Dermis microvascular lymphatic vessel endothelial cell (primary cell): ENCODE results near the gene TMEM260. TPM values are rescaled to one million over a fixed set of nuclear protein-coding genes. Genes with fewer than 3 reads are reported as not detected.

Experiments
- DNase-seq, 2 donors: peaks; one replicate each; pipeline versions ENCODE4 v3.0.0 to v3.0.0-alpha.2; 2010; ENCODE audit warnings: low read depth in 2 of 2
- total RNA-seq: library from RNA; depleted of rRNA; stranded (reverse); fragments of >200 nt; gene quantifications from 2 replicates; pipeline ENCODE4 v1.2.1, GENCODE V29; 2014

Gene TMEM260
- total RNA-seq = 6.4 and 9.7 TPM in 2 replicates

GRCh38 chr14:56579345-56580220 lies at the start of gene TMEM260:
Gene TMEM260, plus strand, starts transcription at chr14:56579798. Its CDS starts 117 bp downstream, at chr14:56579915.
- DNase-seq = peak; percentile 79 to 89

GRCh38 chr14:56532546-56532945 lies 47.1 kb upstream of the TMEM260 start:
- DNase-seq = no peak

GRCh38 chr14:56534656-56535055 lies 44.9 kb upstream of the TMEM260 start:
- no peak for DNase-seq

DNA sequence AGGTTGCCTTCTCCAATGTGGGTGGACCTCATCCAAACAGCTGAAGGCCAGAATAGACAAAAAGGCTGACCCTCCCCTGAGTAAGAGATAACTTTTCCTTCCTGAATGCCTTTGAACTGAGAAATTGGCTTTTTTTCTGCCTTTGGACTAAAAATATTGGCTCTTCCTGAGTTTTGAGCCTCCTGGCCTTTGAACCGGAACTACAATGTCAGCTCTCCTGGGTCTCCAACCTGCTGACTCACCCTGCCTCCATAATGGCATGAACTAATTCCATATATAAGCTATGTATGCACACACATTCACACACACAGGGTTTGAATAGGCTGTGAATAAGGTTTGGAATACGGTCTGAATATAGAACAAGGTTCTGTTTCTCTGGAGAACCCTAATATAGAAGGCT lies 39.7 kb upstream of the TMEM260 start:
- no peak for DNase-seq

GRCh38 chr14:56543436-56543835 lies 36.2 kb upstream of the TMEM260 start:
- no peak for DNase-seq

- DNase-seq = no peak
These were observed 29.9 kb upstream of the TMEM260 start for GRCh38 chr14:56549721-56550120.

DNA sequence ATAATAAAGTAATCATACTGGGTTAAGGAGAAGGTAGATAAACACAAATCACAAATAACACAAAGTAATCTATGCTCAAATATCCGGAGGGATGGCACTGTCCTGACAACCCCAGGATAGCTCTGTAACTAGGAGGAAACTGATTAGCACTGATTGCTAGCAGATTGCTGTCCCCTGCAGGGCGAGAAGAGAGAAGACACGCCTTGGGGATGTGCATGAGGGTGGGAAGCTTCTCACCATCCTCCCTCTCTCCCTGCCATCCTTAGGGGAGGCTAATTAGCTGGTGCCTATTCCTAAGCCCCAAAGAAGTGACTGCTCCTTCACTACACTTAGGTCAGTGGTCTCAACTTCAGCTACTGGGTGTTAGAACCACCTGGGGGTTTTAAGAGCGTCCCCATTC lies 27.0 kb upstream of the TMEM260 start:
- DNase-seq = no peak

DNA sequence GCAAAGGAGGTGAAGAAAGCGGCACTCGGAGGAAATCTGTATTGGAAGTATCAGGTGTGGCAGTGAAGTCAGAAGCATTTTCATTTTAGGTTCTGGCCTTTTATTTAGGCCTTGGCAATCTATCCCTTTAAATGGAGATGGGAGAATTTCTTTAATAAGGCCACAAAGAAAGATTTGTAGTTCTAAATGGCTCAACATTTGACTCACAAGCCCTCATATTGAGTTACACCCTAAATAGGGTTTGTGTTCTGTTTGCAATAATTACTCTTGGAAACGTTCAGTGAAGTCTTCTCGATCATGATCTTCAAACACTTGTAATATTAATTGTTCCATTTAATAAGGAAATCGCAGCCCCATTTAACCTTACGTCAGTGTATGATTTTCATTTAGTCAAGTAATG lies 25.3 kb upstream of the TMEM260 start:
- no peak for DNase-seq

DNA sequence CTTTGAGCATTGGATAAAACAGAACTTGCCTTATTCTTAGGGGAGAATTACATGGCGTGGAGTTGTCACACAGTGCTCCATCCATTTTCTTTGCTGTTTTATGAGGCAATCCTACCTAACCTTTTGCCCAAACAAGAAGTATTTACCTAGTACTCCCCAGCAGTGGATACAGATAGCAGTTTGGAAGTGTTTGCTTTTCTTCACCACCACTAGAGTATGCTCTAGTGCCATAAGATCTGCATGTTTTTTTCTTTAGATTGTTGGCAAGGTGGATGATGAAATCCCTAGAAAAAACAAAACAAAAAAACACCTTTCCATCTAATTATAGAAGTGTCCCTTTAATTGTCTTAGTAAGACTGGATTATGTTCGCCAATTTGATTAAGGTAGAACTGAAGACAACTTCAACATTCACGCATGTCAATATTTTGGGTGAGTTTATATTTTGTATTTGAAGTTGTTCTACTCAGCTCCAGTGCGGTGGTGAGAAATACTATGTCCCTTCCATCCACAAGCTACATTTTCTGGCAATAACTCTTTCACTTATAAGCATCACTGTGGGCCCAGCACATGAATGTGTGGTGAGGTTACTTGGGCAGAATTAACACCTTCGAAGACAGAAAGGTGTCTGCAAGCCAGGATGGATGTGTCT lies 23.6 kb upstream of the TMEM260 start:
- DNase-seq = peak; percentile 4 to 36

DNA sequence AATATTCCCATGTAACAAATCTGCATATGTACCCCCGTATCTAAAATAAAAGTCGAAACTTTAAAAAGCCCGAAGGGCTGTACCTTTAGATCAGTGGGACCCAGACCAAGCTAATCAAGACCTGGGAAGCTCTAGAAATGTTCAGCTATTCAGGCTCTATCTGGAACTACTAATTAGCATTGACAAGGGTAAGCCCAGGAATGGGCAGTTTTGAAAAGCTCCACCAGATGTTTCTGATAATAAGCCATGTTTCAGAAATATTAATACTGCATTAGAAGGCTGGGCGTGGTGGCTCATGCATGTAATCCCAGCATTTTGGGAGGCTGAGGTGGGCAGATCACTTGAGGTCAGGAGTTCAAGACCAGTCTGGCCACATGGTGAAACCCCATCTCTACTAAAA lies 20.4 kb upstream of the TMEM260 start:
- no peak for DNase-seq

GRCh38 chr14:56561606-56562005 lies 18.0 kb upstream of the TMEM260 start:
- no peak for DNase-seq

GRCh38 chr14:56562883-56563282 lies 16.7 kb upstream of the TMEM260 start:
- DNase-seq = peak in 1 of 2 donors; percentile 2

DNA sequence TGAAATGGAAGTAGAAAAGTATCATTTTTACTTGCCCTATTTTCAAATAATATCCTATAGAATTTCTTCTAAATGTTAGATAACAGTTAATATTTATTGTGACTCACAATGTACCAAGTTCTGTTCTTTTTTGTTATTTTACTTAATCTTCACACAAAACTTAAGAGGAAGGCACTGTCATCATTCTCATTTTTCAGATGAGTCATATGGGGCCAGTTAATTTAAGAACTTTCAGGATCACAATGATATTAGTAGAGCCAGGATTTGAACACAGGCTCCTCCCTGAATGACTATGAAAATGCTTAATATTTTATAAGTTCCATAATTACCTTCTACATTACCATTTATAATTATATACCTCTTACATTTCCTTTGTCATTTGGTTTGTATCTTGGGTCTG lies 10.4 kb upstream of the TMEM260 start:
- no peak for DNase-seq

GRCh38 chr14:56570295-56570694 lies 9.3 kb upstream of the TMEM260 start:
- DNase-seq = no peak

DNA sequence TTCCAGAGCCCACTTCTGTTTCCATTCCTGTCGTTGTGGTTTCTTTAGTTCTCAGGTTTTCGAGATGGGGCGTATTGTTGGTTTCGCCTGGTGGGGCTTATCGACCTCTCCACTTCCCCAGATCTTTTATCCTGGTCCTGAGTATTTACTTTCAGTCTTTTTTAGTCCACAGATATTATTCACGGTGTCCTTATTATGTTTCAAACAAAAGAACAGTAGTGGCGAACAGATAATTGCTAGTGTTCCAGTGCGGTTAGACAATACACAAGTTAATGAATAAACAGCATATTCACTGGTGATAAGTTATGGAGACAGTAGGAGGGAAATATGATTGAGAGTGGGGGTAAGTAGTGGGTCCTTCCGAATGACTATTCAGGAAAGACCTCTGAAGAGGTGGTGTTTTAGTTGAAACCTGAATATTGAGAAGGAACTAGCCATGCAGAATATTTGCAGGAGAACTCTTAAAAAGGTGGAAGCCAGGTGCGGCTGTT lies 668 bp downstream of the TMEM260 start:
- DNase-seq = peak in 1 of 2 donors; percentile 1

DNA sequence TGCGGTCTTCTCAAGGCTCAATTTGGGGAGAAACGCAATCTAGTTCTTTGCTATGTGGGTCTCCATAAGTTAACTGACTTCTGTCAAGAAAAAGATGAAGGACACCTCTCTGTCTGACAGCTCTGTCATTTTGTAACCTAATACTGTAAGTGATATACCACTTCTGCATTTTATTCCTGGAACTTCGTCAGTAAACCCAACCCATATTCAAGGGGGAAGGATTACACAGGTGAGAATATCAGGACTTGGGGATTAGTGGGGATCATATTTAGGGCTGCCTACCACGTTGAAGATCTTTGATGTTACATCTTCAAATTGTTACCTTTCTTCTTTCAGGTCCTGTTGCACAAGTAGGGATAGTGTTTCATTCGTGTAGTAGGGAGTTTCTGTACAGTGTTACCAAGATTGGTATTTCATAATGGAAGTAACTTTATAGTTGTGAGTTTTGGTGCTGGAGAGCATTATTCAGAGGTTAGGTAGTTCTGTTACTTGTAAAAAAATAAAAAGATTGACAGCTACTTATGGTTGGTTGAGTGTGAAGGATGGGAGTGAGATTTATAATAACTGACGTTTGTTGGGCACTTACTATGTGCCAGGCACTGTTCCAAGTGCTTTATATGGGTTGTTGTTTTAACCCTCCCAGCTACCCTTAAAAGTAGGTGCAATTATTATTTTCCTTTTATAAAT lies 1.6 kb downstream of the TMEM260 start:
- DNase-seq = no peak

GRCh38 chr14:56585461-56586084 lies 6.0 kb downstream of the TMEM260 start:
- no peak for DNase-seq

DNA sequence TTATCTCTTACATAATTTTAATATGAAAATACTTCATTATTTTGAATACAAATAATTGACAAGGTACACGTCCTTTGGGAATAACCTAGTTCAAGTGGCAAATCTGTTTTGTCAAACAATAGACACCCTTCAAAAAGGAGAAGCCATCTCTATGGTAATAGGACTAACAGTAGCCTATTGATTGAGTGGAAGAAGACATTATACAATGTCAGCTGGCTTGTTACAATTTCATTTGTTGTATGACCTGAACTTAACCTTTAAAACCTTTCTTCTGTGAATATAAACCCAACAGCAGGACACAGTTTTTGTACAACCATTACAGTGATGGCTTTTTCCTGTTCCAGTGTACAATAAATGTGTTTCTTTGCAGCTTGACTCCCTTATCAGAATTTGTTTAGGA lies 8.1 kb downstream of the TMEM260 start:
- DNase-seq = no peak

DNA sequence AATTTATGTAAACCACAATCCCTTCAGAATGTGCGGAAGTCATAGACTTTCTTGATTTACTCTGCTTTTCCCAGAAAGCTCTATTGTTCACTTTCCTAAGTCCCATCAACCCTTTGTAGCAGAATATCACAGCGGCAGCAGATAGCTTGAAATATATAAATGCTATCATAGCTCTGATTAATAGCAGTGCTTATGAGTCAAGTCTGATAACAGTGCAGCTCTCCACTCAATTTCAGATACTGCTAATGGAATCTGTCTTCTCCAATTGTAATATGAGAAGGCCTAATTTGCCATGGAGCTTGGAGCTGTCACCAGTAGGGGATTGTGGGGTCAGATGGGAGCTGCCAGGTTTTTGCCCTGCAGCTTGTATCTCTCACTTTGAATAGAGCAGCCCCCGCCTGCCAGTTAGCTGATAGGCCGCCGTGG lies 10.9 kb downstream of the TMEM260 start:
- DNase-seq = no peak

DNA sequence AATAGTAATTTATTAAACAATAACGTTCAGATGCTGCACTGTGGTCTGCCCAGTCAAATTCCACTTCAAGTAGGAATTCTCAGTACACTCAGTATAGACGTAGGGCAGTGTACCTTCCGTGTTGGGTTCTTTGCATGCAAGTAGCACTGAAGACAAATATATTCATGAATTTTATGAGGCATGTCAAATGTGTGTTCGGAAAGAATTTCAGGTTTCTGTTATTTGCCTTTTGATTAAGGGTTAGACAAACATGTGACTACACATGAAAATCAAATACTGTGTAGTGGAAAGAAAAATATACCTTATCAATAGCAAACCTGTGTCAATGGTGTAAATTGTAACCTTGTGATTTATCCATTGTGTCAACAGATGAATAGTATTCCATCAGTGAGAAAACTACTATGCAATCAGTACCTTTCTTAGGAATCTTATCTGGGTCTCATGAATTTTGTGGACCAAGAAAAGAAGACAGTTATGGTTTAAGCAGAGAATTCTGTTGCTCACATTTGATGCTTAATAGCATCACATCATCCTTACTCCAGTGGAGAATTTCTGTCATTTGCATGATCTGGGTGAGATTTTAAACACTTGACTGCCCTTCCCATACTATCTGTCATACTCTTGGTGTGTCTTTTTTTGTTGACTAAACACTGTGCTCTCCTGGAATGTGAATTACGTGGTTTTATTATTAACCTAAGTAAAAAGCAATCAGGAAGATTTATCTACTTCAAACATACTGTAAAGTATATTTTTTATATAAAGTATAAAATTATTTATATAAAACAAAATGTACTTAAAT lies 13.3 kb downstream of the TMEM260 start:
- no peak for DNase-seq

DNA sequence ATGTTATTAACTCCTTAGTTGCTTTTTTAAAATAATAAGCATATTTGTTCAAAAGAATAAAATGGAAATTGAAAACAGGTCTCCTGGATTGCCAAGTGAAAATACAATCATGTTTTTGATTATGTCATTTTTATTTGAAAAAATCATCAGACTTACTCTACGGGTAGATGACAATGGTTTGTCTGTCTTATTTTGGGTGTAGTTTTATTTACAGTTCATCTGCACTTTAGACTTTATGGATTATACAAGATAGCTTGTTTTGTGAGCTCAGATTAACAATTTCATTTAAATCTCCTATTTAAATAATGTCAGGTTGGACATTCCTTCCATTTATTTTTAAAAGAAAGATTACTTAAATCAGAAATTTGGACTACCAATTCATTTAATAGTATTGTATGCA lies 14.8 kb downstream of the TMEM260 start:
- no peak for DNase-seq
